GM23248 (cell line): Measurements from ENCODE around the gene CLEC7A. TPM values are rescaled to one million over a fixed set of nuclear protein-coding genes. Genes with fewer than 3 reads are reported as not detected.
A peak's percentile ranks its signal among the peaks of the same experiment; 100 is the strongest.

ENCODE experiments used
- DNase-seq: peaks from one replicate; pipeline ENCODE4 v3.0.0-alpha.2; 2015
- H2AFZ ChIP-seq: fragments of 200-600 bp; sonication (generic); 2 replicates; pipeline ENCODE4 v1.6.1; 2016; ENCODE audit warnings: antibody characterized with exemption
- H3F3A ChIP-seq: fragments of 200-600 bp; sonication (generic); 2 replicates; pipeline ENCODE4 v1.6.1; 2016; ENCODE audit warnings: mild to moderate bottlenecking, antibody characterized with exemption, mixed run types; ENCODE audit not compliant: insufficient read depth
- H3K27ac ChIP-seq: fragments of 200-600 bp; sonication (generic); 2 replicates; pipeline ENCODE4 v1.5.1; 2016; ENCODE audit warnings: mild to moderate bottlenecking
- H3K27me3 ChIP-seq: fragments of 200-600 bp; sonication (generic); replicated peaks from 2 replicates; pipeline ENCODE4 v1.6.1; 2016; ENCODE audit warnings: mild to moderate bottlenecking; ENCODE audit not compliant: insufficient read depth
- H3K36me3 ChIP-seq: fragments of 200-600 bp; sonication (generic); 2 replicates; pipeline ENCODE4 v1.6.1; 2016; ENCODE audit warnings: low read depth, mild to moderate bottlenecking
- H3K4me1 ChIP-seq: fragments of 200-600 bp; sonication (generic); 2 replicates; pipeline ENCODE4 v1.6.1; 2016; ENCODE audit warnings: mild to moderate bottlenecking; ENCODE audit not compliant: insufficient read depth
- H3K4me2 ChIP-seq: fragments of 200-600 bp; sonication (generic); one replicate; pipeline ENCODE4 v1.6.1; 2016; ENCODE audit warnings: mild to moderate bottlenecking; ENCODE audit not compliant: unreplicated experiment
- H3K4me3 ChIP-seq: fragments of 200-600 bp; sonication (generic); 2 replicates; pipeline ENCODE4 v1.5.1; 2016; ENCODE audit warnings: mild to moderate bottlenecking
- H3K79me2 ChIP-seq: fragments of 200-600 bp; sonication (generic); 2 replicates; pipeline ENCODE4 v1.6.1; 2016; ENCODE audit warnings: mild to moderate bottlenecking; ENCODE audit not compliant: insufficient read depth
- H3K9ac ChIP-seq: fragments of 200-600 bp; sonication (generic); 2 replicates; pipeline ENCODE4 v1.6.1; 2016; ENCODE audit warnings: mild to moderate bottlenecking
- H3K9me2 ChIP-seq: fragments of 200-600 bp; sonication (generic); 2 replicates; pipeline ENCODE4 v1.6.1; 2016; ENCODE audit warnings: mixed run types, mild to moderate bottlenecking, moderate library complexity; ENCODE audit not compliant: insufficient read depth
- H3K9me3 ChIP-seq: fragments of 200-600 bp; sonication (generic); one replicate; pipeline ENCODE4 v1.6.1; 2017; ENCODE audit warnings: low read depth
- H4K20me1 ChIP-seq: fragments of 200-600 bp; sonication (generic); 2 replicates; pipeline ENCODE4 v1.6.0; 2016; ENCODE audit not compliant: insufficient read depth
- EZH2 ChIP-seq: fragments of 200-600 bp; sonication (generic); IDR thresholded peaks from 2 replicates; pipeline ENCODE4 v1.6.1; 2018; ENCODE audit warnings: antibody characterized with exemption, mild to moderate bottlenecking; ENCODE audit not compliant: insufficient read depth, poor library complexity, severe bottlenecking
- EZH2phosphoT487 ChIP-seq: fragments of 200-600 bp; sonication (generic); IDR thresholded peaks from 2 replicates; pipeline ENCODE4 v1.6.1; 2018; ENCODE audit warnings: antibody characterized with exemption, moderate library complexity, mild to moderate bottlenecking, low read depth; ENCODE audit not compliant: insufficient read depth
- WGBS, 2 experiments: methylation state at CpG; one replicate each; pipeline ENCODE4 v1.1.6; 2015 to 2017; ENCODE audit warnings: low lambda C conversion rate in 2 of 2, low coverage in 1 of 2; ENCODE audit errors: missing lambda C conversion rate in 2 of 2; 5-methylcytosine and 5-hydroxymethylcytosine counted together
- in situ Hi-C: fragments of 300-500 bp; cut with MboI; formaldehyde crosslinking; loops from 2 replicates; pipeline ENCODE4 v1.15.0; 2020
- polyA plus RNA-seq: library from polyadenylated mRNA; unstranded; fragments of >200 nt; fragmentation: Nextera tagmentation; extraction: Ambion mirVana; gene quantifications from 2 replicates; pipeline ENCODE4 v1.2.1, GENCODE V29; 2016
- total RNA-seq: library from RNA; depleted of rRNA; stranded (reverse); fragments of >200 nt; shearing (Covaris generic); gene quantifications from 2 replicates; pipeline ENCODE4 v1.2.3, GENCODE V29; 2014; rRNA removed

The CLEC7A gene
- total and polyA plus RNA-seq, 2 experiments from 2014 or later, result not detected

DNA sequence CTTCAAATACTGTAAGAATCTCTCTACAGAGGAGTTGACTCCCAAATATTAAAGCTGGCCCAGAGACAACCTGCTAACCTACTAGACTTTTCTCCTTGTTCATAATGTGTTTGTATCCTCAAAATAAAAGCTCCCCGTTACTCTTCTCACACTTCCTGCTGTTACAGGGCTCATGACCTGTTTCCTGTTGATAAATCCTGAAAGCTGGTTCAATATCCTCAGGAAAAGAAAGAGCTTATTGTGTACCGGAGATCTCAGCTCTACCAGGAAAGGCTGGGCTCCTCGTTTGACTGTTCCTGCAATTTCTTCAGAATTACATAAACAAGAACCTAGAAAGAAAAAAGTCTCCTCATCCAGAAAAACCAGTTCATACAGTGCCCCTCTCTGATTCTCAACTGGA is 62.1 kb downstream of the CLEC7A start:
- no peak for DNase-seq
- peak overlapping the region; percentile 3 for H3K4me2 ChIP-seq
- no peak for TF ChIP-seq EZH2phosphoT487

DNA sequence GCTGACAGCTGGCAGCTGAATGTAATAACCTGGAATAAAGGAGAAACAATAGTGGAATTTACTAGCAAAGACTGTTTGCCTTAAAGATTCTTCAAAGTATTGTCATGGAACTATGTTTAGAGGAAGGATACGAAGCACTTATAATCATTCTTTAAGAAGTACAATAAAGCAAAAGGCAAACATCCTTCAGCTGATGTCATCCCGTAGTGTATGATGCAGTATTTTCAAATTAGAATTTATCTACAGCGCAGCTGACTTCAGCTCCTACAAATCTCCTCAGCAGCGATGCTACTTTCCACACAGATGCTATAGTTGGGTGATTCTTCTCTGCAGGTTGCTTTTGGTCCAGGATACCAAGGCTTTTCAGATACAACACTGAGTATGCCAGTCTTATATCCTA is 62.7 kb downstream of the CLEC7A start:
- Histone ChIP-seq H3K4me1 (peaks cover 18% of the 10 kb centered on the region), H3K4me3 (no peak overlapping the region), H3K9ac (no peak overlapping the region), H2AFZ (peak overlapping the region; percentile 73; the same call in 1 of the 2 replicates), H3F3A (no peaks in the 10 kb centered on the region), H3K36me3 (no peaks in the 10 kb centered on the region), H4K20me1 (no peaks in the 10 kb centered on the region), H3K4me2 (no peak overlapping the region), H3K27me3 (no peaks in the 10 kb centered on the region), H3K9me2 (no peaks in the 10 kb centered on the region), H3K9me3 (no peaks in the 10 kb centered on the region), H3K27ac (no peak overlapping the region), H3K79me2 (no peaks in the 10 kb centered on the region)
- DNase-seq, result no peak
- in situ Hi-C loops, result no loop called here
- 70 to 79% methylated on average over 4 of the region's 4 CpGs for WGBS, 2 experiments
- TF ChIP-seq EZH2phosphoT487, result no peak
- no peak for TF ChIP-seq EZH2

More for the DNA sequence above, 62.1 kb downstream of the CLEC7A start:
- Histone ChIP-seq H3F3A (no peaks in the 10 kb centered on the region), H3K4me3 (no peak overlapping the region), H3K79me2 (no peaks in the 10 kb centered on the region), H2AFZ (peak overlapping the region; percentile 73), H3K27ac (no peak overlapping the region), H3K9ac (no peak overlapping the region), H3K4me1 (peaks cover 18% of the 10 kb centered on the region), H3K27me3 (no peaks in the 10 kb centered on the region), H3K9me3 (no peaks in the 10 kb centered on the region), H3K9me2 (no peaks in the 10 kb centered on the region), H4K20me1 (no peaks in the 10 kb centered on the region), H3K36me3 (no peaks in the 10 kb centered on the region)
- WGBS, 2 experiments, result 37 to 39% methylated on average over 3 of the region's 3 CpGs
- in situ Hi-C loops, result no loop called here

Other genes with a start within 250 kb of the CLEC7A start
- gene KLRF2, start 248.7 kb downstream of the CLEC7A start, total RNA-seq, result not detected in 2 replicates
- gene KLRF2, start 248.7 kb downstream of the CLEC7A start, polyA plus RNA-seq, result not detected in 2 replicates
- not detected in 2 replicates for gene CLEC2A, start 197.8 kb downstream of the CLEC7A start, total RNA-seq
- not detected in 2 replicates for gene CLEC2A, start 197.8 kb downstream of the CLEC7A start, polyA plus RNA-seq
- gene CLEC12A, start 158.8 kb downstream of the CLEC7A start, total RNA-seq, result not detected in 2 replicates
- gene CLEC12A, start 158.8 kb downstream of the CLEC7A start, polyA plus RNA-seq, result not detected in 2 replicates
- not detected in 2 replicates for gene CLEC1B, start 131.1 kb downstream of the CLEC7A start, total RNA-seq
- gene CLEC1B, start 131.1 kb downstream of the CLEC7A start, polyA plus RNA-seq, result not detected in 2 replicates
- gene CLEC12B, start 119.6 kb downstream of the CLEC7A start, total RNA-seq, result not detected in 2 replicates
- not detected in 2 replicates for gene CLEC12B, start 119.6 kb downstream of the CLEC7A start, polyA plus RNA-seq
- gene CLEC9A, start 99.5 kb downstream of the CLEC7A start, total RNA-seq, result not detected in 2 replicates
- gene CLEC9A, start 99.5 kb downstream of the CLEC7A start, polyA plus RNA-seq, result not detected in 2 replicates
- gene CLEC1A, start 31.2 kb downstream of the CLEC7A start, total RNA-seq, result not detected in 2 replicates
- not detected in 2 replicates for gene CLEC1A, start 31.2 kb downstream of the CLEC7A start, polyA plus RNA-seq
- 6.3 and 6.8 TPM in 2 replicates for gene OLR1, start 41.9 kb upstream of the CLEC7A start, total RNA-seq
- 4.4 and 4.6 TPM in 2 replicates for gene OLR1, start 41.9 kb upstream of the CLEC7A start, polyA plus RNA-seq
- 6.7 TPM in 1 of 2 replicates, not detected in the other for gene TMEM52B, start 48.8 kb upstream of the CLEC7A start, total RNA-seq
- 0.25 and 0.98 TPM in 2 replicates for gene TMEM52B, start 48.8 kb upstream of the CLEC7A start, polyA plus RNA-seq
- gene GABARAPL1, start 82.7 kb upstream of the CLEC7A start, total RNA-seq, result 98.6 and 127 TPM in 2 replicates
- gene GABARAPL1, start 82.7 kb upstream of the CLEC7A start, polyA plus RNA-seq, result 94.9 and 97.4 TPM in 2 replicates
- gene KLRD1, start 177.7 kb upstream of the CLEC7A start, total RNA-seq, result 0.11 and 0.13 TPM in 2 replicates
- gene KLRD1, start 177.7 kb upstream of the CLEC7A start, polyA plus RNA-seq, result 0.01 and 0.25 TPM in 2 replicates